OCI-M2 (cell line): Measurements from ENCODE around the gene PDIA2.

ENCODE experiments used
- DNase-seq: peaks from one replicate; lab custom pipeline; 2025; ENCODE audit not compliant: unreplicated experiment; lab: John Stamatoyannopoulos, UW

The PDIA2 gene

DNA sequence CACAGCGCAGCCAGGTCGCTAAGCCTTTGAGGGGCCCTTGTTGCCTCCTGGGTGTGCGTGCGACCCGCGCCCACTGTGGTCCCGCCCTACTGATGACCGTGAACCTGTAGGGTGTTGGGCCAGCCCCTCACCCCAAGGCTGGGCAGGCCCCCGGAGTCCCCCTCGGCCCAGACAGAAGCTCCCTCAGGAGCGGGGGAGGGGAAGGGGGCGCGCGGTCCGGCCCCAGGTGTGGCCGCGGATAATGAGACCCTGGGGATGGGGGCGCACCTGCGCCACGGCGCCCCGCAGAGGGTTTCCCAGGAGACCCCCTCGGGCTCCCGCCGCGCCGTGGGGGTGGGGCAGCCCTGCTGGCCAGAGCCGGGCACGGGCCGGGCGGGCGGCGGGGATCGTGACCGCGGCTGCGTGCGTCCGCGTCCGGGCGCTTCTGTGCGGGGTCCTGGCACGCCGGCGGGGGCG, 2.9 kb upstream of the PDIA2 start:
- DNase-seq: no peak

DNA sequence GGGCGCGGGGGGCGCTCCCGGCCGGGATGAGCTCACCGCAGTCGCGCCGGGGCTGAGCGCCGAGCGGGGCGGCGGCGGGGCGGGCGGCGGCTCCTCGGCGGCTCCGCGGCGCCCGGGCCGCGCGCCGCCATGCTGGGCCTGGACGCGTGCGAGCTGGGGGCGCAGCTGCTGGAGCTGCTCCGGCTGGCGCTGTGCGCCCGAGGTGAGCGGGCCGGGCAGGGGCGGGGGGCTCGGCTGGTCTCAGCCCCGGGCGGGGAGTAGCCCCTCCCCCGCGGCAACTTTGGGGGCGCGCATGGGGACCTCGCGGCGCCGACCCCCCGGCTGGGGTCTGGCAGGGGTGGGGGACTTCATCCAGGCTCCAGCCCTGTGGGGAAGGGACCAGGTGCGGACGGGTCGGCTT, 2.4 kb upstream of the PDIA2 start, which contains the start of gene ARHGDIG:
Gene ARHGDIG, plus strand, starts transcription at position 40 of the 400 bp plus-strand sequence. Its CDS starts 90 bp downstream, at position 130.
- no peak for DNase-seq

DNA sequence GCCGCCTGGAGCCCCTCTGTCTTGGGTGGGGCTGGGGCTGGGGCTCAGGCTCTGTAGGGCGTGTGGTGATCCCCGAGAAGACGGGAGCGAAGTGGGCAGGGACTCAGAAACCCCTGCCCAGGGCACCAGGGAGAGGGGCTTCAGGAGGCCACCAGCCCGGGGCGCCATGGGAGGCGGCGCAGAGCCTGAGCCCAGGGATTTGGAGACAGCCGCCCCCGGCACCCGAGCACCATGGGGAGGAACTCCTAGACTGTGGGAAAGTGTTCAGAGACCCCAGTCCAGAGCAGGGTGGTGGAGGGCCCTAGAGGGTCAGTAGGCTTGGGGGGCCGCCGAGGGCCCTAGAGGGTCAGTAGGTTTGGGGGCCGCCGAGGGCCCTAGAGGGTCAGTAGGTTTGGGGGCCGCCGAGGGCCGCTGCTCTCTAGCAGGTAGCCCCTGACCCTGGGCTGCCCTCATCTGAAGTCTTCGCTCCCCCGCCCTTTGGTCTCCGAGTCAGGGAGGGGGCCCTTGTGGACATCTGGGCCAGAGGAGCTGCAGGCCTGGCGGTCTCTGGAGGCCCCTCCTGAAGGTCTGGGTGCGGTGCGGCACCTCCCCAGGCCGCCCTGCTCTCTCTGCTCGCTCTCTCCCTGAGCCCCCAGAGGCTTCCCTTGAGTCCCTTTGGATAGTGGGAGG, 1.8 kb upstream of the PDIA2 start:
- no peak for DNase-seq

DNA sequence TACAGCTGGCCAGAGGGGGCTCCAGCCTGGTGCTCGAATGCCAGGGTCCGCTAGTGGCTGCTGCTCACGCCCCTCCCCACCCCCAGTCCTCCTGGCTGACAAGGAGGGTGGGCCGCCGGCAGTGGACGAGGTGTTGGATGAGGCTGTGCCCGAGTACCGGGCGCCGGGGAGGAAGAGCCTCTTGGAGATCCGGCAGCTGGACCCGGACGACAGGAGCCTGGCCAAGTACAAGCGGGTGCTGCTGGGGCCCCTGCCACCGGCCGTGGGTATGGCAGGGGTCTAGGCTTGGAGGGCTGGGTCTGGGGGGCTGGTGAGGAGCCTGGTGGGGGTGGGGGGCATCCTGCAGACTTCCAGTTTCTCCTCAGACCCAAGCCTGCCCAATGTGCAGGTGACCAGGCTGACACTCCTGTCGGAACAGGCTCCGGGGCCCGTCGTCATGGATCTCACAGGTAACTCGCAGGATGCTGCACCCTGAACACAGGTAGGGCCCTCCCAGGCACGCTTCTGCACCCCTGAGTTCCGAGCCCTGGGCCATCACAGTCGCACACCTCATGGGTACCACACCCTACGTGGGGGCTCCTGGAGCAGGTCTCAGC, 1.2 kb upstream of the PDIA2 start:
- no peak for DNase-seq

DNA sequence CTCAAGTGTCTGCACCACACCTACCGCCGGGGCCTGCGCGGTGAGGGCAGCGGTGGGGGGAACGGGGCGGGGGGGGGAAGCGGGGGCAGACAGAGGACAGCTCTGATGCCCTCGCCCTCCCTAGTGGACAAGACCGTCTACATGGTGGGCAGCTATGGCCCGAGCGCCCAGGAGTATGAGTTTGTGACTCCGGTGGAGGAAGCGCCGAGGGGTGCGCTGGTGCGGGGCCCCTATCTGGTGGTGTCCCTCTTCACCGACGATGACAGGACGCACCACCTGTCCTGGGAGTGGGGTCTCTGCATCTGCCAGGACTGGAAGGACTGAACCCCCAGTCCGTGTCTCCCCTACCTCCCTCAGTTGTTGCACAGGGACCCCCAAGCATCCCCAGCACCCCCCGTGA, 473 bp upstream of the PDIA2 start:
- no peak for DNase-seq

DNA sequence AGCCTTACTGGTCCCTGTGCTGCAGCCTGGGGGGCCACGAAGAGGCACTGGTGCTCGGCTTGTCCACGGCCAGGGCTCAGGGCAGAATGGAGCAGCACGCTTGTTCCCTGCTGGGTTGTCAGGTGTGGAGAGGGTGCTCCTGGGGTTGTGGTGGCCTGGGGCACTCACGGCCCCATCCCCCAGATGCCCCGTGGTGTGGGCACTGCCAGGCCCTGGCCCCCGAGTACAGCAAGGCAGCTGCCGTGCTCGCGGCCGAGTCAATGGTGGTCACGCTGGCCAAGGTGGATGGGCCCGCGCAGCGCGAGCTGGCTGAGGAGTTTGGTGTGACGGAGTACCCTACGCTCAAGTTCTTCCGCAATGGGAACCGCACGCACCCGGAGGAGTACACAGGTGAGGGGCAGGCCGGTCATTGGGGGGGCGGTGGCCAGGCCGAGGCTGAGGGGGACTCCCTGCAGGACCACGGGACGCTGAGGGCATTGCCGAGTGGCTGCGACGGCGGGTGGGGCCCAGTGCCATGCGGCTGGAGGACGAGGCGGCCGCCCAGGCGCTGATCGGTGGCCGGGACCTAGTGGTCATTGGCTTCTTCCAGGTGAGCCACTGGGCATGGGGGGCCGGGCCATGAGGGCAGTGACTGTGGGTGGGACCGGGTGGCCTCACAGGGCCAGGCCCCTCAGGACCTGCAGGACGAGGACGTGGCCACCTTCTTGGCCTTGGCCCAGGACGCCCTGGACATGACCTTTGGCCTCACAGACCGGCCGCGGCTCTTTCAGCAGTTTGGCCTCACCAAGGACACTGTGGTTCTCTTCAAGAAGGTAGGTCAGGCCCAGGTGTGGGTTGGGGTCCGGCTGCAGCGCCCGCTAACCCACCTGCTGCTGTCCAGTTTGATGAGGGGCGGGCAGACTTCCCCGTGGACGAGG, 1.5 kb downstream of the PDIA2 start:
- no peak for DNase-seq

DNA sequence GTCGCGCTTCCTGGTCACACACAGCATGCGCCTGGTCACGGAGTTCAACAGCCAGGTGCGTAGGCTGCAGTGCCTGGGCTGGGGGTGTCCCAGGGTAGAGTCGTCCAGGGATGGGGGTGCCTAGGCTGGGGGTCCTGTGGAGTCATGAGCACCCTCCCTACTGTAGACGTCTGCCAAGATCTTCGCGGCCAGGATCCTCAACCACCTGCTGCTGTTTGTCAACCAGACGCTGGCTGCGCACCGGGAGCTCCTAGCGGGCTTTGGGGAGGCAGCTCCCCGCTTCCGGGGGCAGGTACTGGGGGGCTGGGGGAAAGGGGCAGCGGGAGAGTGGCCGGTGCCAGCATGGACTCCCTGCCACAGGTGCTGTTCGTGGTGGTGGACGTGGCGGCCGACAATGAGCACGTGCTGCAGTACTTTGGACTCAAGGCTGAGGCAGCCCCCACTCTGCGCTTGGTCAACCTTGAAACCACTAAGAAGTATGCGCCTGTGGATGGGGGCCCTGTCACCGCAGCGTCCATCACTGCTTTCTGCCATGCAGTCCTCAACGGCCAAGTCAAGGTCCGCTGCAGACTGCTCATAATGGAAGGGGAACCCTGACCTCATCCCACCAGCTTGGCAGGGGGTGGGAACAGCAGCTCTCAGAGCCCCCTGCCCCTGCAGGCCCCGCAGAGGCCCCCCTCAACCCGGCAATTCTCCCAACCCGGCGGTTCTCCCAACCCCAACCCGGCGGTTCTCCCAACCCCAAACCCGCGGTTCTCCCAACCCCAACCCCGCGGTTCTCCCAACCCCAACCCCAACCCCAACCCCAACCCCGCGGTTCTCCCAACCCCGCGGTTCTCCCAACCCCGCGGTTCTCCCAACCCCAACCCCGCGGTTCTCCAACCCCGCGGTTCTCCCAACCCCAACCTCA, 2.4 kb downstream of the PDIA2 start:
- no peak for DNase-seq

DNA sequence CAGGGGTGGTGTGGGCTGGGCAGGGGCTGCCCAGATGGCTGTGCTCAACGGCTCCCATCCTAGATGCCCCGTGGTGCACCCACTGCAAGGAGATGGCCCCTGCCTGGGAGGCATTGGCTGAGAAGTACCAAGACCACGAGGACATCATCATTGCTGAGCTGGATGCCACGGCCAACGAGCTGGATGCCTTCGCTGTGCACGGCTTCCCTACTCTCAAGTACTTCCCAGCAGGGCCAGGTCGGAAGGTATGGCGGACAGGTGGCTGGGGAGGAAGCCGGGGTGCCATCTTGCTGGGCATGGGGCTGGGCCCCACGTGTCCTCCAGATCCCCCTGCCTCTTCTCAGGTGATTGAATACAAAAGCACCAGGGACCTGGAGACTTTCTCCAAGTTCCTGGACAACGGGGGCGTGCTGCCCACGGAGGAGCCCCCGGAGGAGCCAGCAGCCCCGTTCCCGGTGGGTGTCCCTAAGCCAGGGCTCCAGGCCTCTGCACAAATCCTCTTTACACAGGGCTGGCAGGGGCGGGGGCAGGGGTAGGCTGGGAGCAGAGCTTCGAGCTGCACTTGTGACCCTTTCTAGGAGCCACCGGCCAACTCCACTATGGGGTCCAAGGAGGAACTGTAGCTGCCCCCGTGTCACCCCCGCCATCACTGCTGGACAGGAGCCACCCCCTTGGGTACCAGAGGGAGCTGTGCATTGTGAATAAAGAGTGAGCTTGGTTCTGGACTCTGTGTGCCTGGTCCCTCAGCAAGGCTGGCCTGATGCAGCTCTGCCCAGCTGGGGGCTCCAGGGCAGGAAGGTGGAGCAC, 3.7 kb downstream of the PDIA2 start:
- DNase-seq: no peak

DNA sequence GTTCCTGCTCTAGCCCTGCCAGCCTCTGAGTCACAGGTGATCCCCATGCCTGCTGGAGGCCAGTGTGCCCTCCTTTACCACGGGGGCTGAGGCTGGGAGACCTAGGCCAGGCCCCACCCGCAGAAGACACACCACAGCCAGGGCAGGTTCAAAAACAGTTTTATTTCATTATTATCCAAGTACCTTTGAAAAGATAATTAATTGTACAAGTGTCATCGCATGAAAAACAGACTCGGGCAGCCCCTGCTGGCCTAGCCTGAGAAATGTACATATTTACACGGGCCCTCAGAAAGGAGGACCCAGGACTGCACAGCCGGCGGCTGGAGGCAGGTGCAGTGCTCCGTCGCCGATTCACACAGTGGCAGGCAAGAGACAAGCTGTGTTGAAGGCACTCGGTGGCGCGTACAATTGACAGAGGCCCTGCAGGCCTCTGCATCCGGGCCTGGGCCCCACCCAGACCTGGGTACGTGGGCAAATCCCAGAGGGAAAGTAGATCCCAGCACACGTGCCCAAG, 4.4 kb downstream of the PDIA2 start:
- no peak for DNase-seq

DNA sequence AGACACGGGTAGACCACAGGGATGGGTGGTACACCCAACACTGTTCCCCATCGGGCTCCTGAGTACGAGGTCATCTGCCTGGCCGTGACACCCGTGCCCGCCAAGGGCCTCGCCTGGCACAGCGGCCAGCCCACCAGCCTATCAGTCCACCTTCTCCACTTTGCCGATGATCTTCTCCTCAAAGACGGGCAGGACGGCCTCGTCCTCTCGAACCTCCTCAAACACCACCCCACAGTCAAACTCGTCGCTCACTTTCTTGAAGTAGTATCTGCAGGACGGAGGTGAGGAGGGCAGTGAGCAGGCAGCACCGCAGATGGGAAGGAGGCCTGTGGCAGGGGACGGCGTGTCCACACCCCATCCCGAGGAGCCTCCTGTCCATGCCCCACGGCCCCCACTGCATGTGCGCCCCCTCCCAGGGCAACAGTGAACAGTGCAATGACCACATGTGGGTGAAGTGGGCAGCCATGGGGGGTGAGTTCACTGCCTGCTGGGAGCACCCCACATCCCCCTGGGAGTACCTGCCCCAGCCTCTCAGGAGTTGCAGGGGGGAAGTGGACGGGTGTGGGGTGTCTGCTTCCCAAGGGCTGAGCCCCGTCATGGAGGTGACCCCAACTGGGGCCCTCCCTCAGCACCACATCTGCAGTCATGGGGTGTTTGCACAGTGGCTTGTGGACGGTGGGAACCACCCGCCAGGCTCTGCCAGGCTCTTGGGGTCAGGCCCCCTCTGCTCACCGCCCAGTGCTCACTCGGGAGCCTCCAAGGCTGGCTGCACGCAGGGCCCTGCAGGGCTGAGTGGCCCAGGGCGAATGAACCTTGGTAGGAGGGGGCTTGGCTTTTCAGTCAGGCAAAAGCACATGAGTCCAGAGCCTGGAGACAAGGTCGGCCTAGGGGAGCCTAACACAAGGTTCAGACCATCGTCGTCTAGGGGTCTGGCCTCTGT, 5.3 kb downstream of the PDIA2 start:
- DNase-seq: no peak

DNA sequence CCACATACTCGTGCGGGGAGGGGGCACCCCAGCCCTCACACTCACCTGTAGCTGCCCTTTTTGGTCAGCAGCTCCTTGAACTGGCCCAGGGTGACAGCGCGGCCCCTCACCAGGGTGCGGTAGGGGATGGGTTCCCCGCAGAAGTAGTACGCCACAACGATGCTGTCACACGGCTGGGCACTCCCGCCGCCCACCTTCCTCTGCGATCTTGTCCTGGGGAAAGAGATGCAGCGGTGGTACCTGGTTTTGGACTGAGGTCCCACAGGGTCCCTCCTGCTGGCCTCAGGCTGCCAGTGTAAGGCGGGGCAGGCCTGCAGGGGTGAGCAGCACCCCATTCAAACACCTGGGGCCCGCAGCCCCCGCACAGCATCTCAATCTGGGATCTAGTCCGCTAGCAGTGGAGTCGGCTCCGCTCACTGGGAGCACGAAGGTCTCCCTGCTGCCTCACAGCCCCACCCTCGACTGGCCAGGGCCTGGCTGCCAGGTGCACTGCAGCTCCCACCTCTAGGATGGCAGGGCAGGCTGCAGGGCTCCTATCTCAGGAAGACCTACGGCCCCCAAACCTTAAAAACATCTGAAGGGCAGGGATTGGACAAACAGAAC, 6.5 kb downstream of the PDIA2 start:
- no peak for DNase-seq

DNA sequence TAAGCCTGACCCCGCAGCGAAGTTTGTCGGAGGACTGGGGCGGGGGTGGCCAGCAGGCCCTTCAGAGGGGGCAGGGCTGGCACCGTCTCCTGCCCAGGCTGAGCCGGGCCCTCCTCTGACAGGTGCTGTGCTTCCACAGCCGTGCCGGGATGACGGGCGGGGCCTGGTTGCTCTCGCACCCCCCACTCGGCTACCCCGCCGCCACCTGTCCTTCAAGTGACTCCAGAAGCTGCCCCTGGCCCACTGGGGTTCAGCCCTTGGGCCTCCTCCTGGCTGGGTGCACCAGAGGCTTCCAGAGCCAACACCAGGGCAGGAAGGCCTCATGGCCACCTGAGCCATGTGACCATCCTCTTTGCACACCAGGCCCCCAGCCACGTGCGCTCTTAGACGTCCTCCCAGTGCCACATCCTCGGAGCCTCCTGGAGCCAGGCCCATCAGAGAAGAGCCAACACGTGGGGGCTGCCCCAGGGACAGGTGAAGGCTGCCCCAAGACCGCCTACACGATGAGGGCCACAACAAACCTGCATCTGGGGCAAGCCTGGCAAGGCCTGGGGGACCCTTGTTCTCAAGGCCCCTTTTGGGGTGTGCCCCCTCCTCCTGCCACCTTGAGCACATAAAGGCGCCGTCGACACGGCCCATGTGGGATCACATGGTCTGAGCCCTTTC, 7.2 kb downstream of the PDIA2 start:
- no peak for DNase-seq

DNA sequence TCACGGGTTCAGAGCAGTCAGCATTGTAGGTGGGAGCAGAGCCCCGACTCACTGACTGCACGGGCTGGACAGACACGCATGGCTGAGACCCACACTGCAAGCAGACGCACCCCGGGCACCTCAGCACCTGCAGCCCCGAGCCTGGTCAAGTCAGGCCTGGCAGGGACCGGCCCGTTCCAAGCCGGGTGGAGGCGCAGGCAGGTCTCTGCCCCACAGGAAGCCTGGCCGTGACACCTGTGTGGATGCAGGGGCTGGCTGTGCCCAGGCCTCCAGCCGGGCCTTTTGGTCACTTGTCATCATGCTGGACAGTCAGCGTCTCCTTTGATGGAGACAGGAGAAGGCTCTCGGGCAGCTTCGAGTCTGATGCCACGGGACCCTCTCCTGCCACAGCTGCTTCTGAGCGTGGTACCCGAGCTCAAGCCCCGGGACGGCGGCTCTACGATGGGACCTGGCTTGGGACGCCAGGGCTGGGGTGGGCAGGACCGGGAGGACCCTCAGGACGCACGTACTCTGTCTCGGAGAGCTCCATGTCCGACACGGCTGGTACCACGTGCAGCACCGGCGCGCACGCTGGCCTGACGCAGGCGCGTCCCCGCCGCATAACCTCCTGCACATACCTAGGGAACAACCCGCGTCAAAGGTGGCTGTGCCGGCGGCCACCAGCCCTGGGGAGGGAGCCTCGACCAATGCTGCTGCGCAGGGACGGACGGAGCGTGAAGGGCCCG, 7.9 kb downstream of the PDIA2 start:
- no peak for DNase-seq

DNA sequence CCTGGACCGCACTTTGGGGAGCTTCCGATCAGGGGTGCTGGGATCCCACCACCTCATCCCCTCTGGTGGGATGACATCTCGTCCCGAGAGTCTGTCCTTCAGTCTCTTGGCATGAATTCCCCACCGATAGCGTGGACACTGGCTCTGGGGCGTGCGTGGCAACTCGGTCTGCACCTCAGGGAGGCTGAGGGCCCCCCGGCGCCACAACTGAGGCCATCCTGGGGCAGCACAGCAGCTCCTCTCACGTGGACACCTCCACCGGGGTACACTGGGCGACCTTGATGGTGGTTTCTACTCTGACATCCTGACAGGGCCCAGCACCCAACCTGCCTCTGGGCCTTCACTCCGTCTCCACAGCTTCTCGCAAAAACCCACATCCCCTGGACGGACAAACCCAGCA, 8.6 kb downstream of the PDIA2 start:
- DNase-seq: no peak

DNA sequence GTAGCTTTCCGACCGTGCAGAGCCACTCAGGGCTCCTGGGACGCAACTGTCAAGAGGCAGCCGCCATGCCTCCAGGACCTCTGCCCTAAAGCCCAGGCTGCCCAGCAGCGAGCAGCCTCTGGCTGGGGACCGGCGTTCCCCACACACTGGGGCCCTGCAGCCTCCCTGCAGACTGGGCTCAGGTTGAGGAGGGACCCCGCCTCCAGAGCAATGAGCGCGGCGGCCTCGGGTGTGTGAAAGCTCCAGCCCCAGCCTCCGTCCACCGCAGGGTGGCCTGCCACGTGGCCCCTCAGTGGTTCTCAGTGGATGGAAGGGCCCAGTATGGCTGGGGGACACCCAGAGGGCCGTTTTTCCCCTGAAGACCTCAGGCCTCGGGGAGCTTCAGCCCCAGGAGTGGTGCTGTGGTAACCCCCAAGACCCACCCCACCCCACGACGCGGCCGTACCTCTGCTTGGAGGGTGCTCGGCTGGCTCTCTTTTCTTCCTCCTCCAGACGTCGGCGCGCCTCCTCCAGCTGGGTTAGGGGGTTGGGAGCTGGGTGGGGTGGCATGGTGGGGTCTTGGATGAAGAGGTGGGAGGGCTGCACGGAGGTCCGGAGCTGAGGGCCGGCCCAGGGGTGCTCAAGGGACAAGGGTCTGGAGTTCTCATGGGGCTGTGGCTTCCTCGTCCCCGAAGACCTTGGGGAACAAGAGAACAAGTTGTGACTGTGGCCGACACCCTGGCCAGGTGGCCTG, 10.2 kb downstream of the PDIA2 start:
- DNase-seq: no peak

DNA sequence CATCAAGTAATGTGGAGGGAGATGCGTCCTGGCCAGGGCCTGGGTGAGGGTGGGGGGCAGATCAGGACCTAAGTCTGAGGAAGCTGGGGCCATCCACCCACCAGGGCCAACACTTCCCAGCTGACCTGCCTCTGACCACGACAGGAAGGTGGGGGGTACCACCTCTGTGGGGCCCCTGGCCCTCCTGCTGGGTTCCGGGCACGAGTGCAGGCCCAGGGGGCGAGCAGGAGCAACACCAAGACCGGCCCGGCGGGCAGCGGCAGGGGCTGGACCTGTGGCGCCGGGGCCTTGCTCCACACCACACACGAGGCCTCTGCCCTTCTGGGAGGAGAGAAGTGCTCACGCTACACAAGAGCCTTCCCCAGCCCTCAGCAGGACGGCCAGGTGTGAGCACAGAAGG, 13.3 kb downstream of the PDIA2 start:
- no peak for DNase-seq
